ENCODE data around the gene DCAF12L2.

DCAF12L2 gene

DNA sequence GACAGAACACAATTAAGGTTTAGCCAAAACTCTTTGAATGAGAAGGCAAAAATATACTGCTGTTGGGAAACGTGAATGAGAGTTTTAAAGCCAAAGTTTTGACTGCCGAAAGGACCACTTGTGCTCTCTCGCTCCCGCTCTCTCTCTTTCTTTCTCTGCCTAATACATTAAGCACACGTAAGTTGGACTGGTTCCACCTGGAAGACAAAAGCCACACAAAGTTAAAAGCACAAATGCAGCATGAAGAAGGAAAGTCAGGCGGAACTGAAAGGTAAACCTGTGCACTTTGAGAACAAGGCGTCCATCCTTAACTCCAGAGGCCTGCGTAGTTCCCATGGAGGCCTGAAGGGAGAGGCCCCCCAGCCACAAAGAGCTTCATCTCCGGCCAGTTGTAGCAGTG, 1.9 kb downstream of the DCAF12L2 start:
- TF ChIP-seq, protein P1, sequence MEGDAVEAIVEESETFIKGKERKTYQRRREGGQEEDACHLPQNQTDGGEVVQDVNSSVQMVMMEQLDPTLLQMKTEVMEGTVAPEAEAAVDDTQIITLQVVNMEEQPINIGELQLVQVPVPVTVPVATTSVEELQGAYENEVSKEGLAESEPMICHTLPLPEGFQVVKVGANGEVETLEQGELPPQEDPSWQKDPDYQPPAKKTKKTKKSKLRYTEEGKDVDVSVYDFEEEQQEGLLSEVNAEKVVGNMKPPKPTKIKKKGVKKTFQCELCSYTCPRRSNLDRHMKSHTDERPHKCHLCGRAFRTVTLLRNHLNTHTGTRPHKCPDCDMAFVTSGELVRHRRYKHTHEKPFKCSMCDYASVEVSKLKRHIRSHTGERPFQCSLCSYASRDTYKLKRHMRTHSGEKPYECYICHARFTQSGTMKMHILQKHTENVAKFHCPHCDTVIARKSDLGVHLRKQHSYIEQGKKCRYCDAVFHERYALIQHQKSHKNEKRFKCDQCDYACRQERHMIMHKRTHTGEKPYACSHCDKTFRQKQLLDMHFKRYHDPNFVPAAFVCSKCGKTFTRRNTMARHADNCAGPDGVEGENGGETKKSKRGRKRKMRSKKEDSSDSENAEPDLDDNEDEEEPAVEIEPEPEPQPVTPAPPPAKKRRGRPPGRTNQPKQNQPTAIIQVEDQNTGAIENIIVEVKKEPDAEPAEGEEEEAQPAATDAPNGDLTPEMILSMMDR (IDR thresholded peaks at IDR 0.05; ENCODE audit: insufficient read depth, low read depth, low read length, missing control alignments) = no peak
- H3K4me3 ChIP-seq (ENCODE audit: low read length) = no peak overlapping the region

DNA sequence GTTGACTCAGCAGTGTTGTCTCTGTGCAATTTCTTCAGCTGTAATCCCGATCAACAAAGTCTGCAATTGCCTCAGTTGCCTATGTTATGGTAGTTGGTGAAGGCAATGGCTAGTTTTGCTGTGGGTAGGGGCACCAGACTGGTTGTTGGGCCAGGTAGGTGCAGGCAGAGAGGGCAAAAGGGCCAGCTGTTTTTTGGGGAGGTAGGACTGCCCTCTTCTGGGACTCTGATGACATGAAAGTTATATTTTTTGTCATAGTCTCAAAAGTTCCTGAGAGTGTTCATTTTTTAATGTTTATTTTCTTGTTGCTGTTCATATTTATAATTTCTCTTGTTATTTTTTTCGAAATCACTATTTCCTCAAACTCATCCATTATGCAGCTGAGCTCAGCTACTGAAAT, 25.1 kb downstream of the DCAF12L2 start:
- H3K4me3 ChIP-seq (ENCODE audit: low read length) = no peak overlapping the region
- no peak for DNase-seq (ENCODE audit: low read depth)
- TF ChIP-seq, protein P1 (IDR thresholded peaks at IDR 0.05; ENCODE audit: insufficient read depth, low read depth, low read length, missing control alignments) = no peak

More for the DNA sequence above, 1.9 kb downstream of the DCAF12L2 start:
- DNase-seq (ENCODE audit: low read depth) = no peak

DNA sequence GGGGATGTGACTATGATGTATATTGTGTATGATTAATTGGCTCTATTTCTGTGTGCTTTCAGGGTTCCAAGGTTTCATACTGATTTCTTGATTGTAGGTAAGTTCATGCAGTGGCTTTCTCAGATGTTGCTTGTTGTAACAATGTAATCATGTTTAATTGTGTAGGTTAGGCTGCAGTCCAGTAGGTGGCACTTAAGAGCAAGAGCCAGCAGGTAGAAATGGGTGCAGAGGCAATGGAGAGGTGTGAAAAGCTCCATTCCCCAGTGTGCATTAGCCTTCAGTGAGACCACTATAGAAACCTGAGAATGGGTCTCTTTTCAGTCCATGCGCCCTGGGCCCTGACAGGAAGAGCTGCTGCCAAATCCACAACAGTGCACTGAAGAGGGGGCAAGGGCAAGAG, 28.2 kb downstream of the DCAF12L2 start:
- peak; percentile 0 for DNase-seq (ENCODE audit: low read depth)
- no peak overlapping the region for H3K4me3 ChIP-seq (ENCODE audit: low read length)
- TF ChIP-seq, protein P1 (IDR thresholded peaks at IDR 0.05; ENCODE audit: insufficient read depth, low read depth, low read length, missing control alignments) = no peak

DNA sequence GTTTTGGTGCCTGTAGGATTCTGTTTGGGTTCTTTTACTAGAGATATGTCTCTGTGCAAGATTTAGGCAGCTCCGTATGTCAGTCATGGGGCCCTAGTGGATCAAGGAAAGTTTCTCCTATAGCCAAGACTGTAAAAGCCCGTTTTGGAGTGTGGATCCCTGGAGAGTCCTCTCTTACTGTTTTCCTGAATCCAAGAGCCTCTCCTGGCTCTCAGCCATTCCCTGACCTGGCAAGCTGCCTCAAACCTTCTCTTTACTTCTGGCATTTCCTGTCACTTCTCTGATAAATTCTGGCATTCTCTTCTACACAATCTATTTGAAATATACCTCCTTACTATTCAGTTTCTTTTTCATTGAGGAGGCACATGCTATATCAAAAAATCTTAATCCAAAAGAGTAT, 41.4 kb downstream of the DCAF12L2 start:
- H3K4me3 ChIP-seq (ENCODE audit: low read length) = no peak overlapping the region
- DNase-seq (ENCODE audit: low read depth) = no peak
- TF ChIP-seq, protein P1 (IDR thresholded peaks at IDR 0.05; ENCODE audit: insufficient read depth, low read depth, low read length, missing control alignments) = no peak

Data from epithelial cell of esophagus (primary cell).